Measurements from ENCODE around the gene MED26.

DNA sequence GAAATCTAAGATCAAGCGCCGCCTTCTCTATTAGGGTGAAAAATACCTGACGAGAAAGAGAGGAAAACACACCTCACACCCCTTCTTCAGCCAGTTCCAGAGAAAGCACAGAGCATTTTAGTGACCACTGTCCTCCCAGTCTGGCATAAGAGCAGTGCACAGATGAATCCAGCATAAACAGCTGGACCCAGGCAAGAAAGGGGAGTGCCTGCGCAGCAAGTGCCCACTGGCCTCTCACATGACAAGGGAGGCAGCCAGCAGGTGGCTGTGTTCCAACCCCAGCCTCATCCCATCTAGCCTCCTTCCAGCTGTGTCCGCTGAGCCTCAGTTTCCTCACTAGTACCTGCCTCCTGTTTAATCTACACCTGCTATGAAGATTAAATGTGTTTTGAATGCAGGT, 8.0 kb downstream of the MED26 start:
- TF ChIP-seq EZH2phosphoT487 (IDR thresholded peaks at IDR 0.05; ENCODE audit: insufficient read depth, low read depth) (no peak), EZH2 (IDR thresholded peaks at IDR 0.05; ENCODE audit: insufficient read depth, poor library complexity, severe bottlenecking) (no peak)

All from GM23248 (cell line).